H9 (cell line): ENCODE data around the gene TNIK. TPM values are rescaled to one million over a fixed set of nuclear protein-coding genes. Genes with fewer than 3 reads are reported as not detected.

ENCODE experiments used
- DNase-seq: peaks from one replicate; pipeline ENCODE4 v3.0.0-alpha.2; 2017
- H2AFZ ChIP-seq: one replicate; pipeline ENCODE4 v1.6.1; 2013; ENCODE audit warnings: mild to moderate bottlenecking, low read length, control low read depth, moderate library complexity
- H2AK5ac ChIP-seq: 2 replicates; pipeline ENCODE4 v1.6.1; 2013; ENCODE audit warnings: low read length, control low read depth, mixed read lengths; ENCODE audit not compliant: insufficient read length
- H2BK120ac ChIP-seq: one replicate; pipeline ENCODE4 v1.6.1; 2013; ENCODE audit warnings: low read depth, mild to moderate bottlenecking, low read length, control low read depth, inconsistent platforms; ENCODE audit not compliant: poor library complexity, severe bottlenecking
- H2BK12ac ChIP-seq: 2 replicates; pipeline ENCODE4 v1.6.1; 2013; ENCODE audit warnings: low read length, control low read depth, mixed read lengths, low read depth; ENCODE audit not compliant: insufficient read length
- H2BK15ac ChIP-seq: 2 replicates; pipeline ENCODE4 v1.6.1; 2013; ENCODE audit warnings: low read depth, low read length, control low read depth
- H2BK20ac ChIP-seq: one replicate; pipeline ENCODE4 v1.6.1; 2013; ENCODE audit warnings: low read depth, mild to moderate bottlenecking, low read length, control low read depth, inconsistent platforms; ENCODE audit not compliant: poor library complexity, severe bottlenecking
- H2BK5ac ChIP-seq: 2 replicates; pipeline ENCODE4 v1.6.1; 2013; ENCODE audit warnings: low read length, control low read depth, mixed read lengths; ENCODE audit not compliant: insufficient read length
- H3K14ac ChIP-seq: 2 replicates; pipeline ENCODE4 v1.6.1; 2013; ENCODE audit warnings: low read length, control low read depth; ENCODE audit not compliant: insufficient read depth
- H3K18ac ChIP-seq: 2 replicates; pipeline ENCODE4 v1.6.1; 2013; ENCODE audit warnings: low read depth, mild to moderate bottlenecking, mixed read lengths, low read length, control low read depth; ENCODE audit not compliant: insufficient read length
- H3K23ac ChIP-seq: 2 replicates; pipeline ENCODE4 v1.6.1; 2013; ENCODE audit warnings: low read length, control low read depth, mixed read lengths, low read depth; ENCODE audit not compliant: insufficient read length
- H3K23me2 ChIP-seq: 2 replicates; pipeline ENCODE4 v1.6.1; 2013; ENCODE audit warnings: low read depth, mild to moderate bottlenecking, mixed read lengths, low read length, control low read depth; ENCODE audit not compliant: insufficient read length, poor library complexity, severe bottlenecking
- H3K27ac ChIP-seq: 2 replicates; pipeline ENCODE4 v1.5.1; 2013; ENCODE audit warnings: low read length, control low read depth, mixed read lengths, low read depth; ENCODE audit not compliant: insufficient read length
- H3K27me3 ChIP-seq: 2 replicates; pipeline ENCODE4 v1.6.1; 2013; ENCODE audit warnings: low read length, control low read depth, inconsistent platforms; ENCODE audit not compliant: insufficient read depth
- H3K4ac ChIP-seq: 2 replicates; pipeline ENCODE4 v1.6.1; 2013; ENCODE audit warnings: low read depth, mild to moderate bottlenecking, control low read depth, inconsistent platforms, low read length, moderate library complexity
- H3K4me1 ChIP-seq: 2 replicates; pipeline ENCODE4 v1.6.1; 2013; ENCODE audit warnings: low read length, control low read depth, inconsistent platforms; ENCODE audit not compliant: insufficient read depth
- H3K4me2 ChIP-seq: 2 replicates; pipeline ENCODE4 v1.6.1; 2013; ENCODE audit warnings: low read length, control low read depth, mixed read lengths; ENCODE audit not compliant: insufficient read length, insufficient read depth
- H3K56ac ChIP-seq: 2 replicates; pipeline ENCODE4 v1.6.1; 2013; ENCODE audit warnings: low read depth, mild to moderate bottlenecking, mixed read lengths, low read length, control low read depth; ENCODE audit not compliant: insufficient read length
- H3K79me1 ChIP-seq: 2 replicates; pipeline ENCODE4 v1.6.1; 2013; ENCODE audit warnings: low read depth, mild to moderate bottlenecking, moderate library complexity, low read length, control low read depth, inconsistent platforms; ENCODE audit not compliant: insufficient read depth, poor library complexity, severe bottlenecking
- H3K79me2 ChIP-seq: 2 replicates; pipeline ENCODE4 v1.6.1; 2013; ENCODE audit warnings: low read length, control low read depth, inconsistent platforms; ENCODE audit not compliant: insufficient read depth
- H3K9ac ChIP-seq: 2 replicates; pipeline ENCODE4 v1.6.1; 2013; ENCODE audit warnings: low read length, control low read depth, mixed read lengths; ENCODE audit not compliant: insufficient read length; ENCODE audit errors: extremely low read depth
- H3K9me3 ChIP-seq: one replicate; pipeline ENCODE4 v1.6.1; 2013; ENCODE audit warnings: low read depth, low read length, inconsistent platforms; ENCODE audit not compliant: control insufficient read depth
- H3T11ph ChIP-seq: one replicate; pipeline ENCODE4 v1.6.1; 2013; ENCODE audit warnings: mild to moderate bottlenecking, low read length, control low read depth, inconsistent platforms
- H4K20me1 ChIP-seq: one replicate; pipeline ENCODE4 v1.6.1; 2013; ENCODE audit not compliant: control insufficient read depth, insufficient read length, insufficient read depth
- H4K5ac ChIP-seq: 2 replicates; pipeline ENCODE4 v1.6.1; 2013; ENCODE audit warnings: low read depth, mild to moderate bottlenecking, mixed read lengths, low read length, control low read depth; ENCODE audit not compliant: insufficient read length
- H4K8ac ChIP-seq: replicated peaks from 2 replicates; pipeline ENCODE4 v1.6.1; 2013; ENCODE audit warnings: low read length, control low read depth, mixed read lengths, low read depth; ENCODE audit not compliant: insufficient read length
- H4K91ac ChIP-seq: 2 replicates; pipeline ENCODE4 v1.6.1; 2013; ENCODE audit warnings: low read depth, mild to moderate bottlenecking, moderate library complexity, mixed read lengths, low read length, control low read depth; ENCODE audit not compliant: insufficient read length
- H3K27ac Mint-ChIP-seq, 3 experiments: 2 replicates in 2 of 3; 3 replicates in 1 of 3; pipeline ENCODE4 v1.8.0; 2020 to 2021; ENCODE audit warnings: mixed read lengths in 3 of 3, mild to moderate bottlenecking in 1 of 3, moderate library complexity in 1 of 3
- H3K27me3 Mint-ChIP-seq: 2 replicates; pipeline ENCODE4 v1.8.0; 2021; ENCODE audit warnings: low read depth, mild to moderate bottlenecking, moderate library complexity, mixed read lengths
- H3K36me3 Mint-ChIP-seq, 3 experiments: 2 replicates in 2 of 3; 3 replicates in 1 of 3; pipeline ENCODE4 v1.8.0; 2020 to 2021; ENCODE audit warnings: low read depth in 3 of 3, mixed read lengths in 3 of 3; ENCODE audit not compliant: insufficient read depth in 1 of 3
- H3K4me1 Mint-ChIP-seq, 2 experiments: 2 replicates each; pipeline ENCODE4 v1.8.0; 2020; ENCODE audit warnings: mixed read lengths in 2 of 2
- H3K4me3 Mint-ChIP-seq, 2 experiments: 2 replicates in 1 of 2; 3 replicates in 1 of 2; pipeline ENCODE4 v1.8.0; 2020 to 2021; ENCODE audit warnings: mild to moderate bottlenecking in 2 of 2, mixed read lengths in 2 of 2, moderate library complexity in 1 of 2
- H3K9me3 Mint-ChIP-seq, 2 experiments: 2 replicates in 1 of 2; 3 replicates in 1 of 2; pipeline ENCODE4 v1.8.0; 2020; ENCODE audit warnings: mild to moderate bottlenecking in 2 of 2, mixed read lengths in 2 of 2, moderate library complexity in 1 of 2
- WGBS: extraction: QIAGEN DNeasy Blood & Tissue Kit; methylation state at CpG from one replicate; pipeline ENCODE4 v1.1.7; 2013; ENCODE audit warnings: missing lambda C conversion rate, low lambda C conversion rate, mixed read lengths; ENCODE audit not compliant: insufficient read length; ENCODE audit errors: extremely low coverage; 5-methylcytosine and 5-hydroxymethylcytosine counted together
- total RNA-seq: library from RNA; stranded (reverse); gene quantifications from 2 replicates; pipeline ENCODE4 v1.2.1, GENCODE V29; 2021
- TF ChIP-seq, protein P1 (sequence below): fragments of 200-600 bp; sonication (generic); conservative IDR thresholded peaks from 3 replicates; pipeline ENCODE4 v1.8.0; 2021; ENCODE audit warnings: antibody characterized with exemption, mild to moderate bottlenecking

The TNIK gene
- total RNA-seq, 1 experiment from 2014 or later, result 15.9 TPM

DNA sequence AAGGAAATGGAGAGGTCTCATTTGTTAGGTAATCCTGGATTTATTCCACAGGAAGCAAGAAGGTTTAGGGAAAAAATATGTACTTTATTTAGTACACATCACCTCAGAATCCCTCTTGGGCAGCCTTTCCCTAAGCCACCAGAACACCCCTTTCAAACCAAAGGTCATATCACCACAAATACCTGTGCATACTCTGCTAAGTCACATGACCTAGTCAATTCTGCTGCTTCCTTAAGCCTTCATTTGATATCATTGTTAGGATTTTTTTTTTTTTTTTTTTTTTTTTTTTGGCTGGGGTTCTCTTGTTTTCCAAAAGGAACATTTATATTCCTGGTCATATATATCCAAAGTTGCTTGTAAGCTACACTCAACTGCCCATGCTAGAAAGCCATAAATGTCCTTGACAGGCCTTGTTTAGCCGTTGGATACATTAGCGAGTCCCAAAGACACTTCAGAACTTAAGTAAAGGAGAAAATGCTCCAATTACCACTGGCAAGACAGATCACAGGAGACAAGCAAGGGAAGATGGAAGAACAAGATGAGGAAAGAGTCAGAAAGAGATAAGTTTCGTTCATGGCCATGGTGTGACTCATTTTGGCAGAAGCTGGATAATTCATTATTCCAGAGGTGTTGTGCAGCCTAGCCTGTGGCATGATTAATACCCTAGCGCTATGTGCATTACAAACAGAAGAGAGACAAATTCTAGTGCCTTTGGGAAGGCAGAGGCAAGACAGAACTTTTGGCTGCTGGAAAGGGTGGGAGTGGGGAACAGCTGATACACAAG, 278.1 kb downstream of the TNIK start:
- Histone ChIP-seq H2BK12ac (no peak overlapping the region), H2BK120ac (no peak overlapping the region), H3K9me3 (no peaks in the 10 kb centered on the region), H3T11ph (no peak overlapping the region), H3K23ac (no peak overlapping the region), H3K18ac (no peak overlapping the region), H3K14ac (no peak overlapping the region), H4K8ac (no peak overlapping the region), H3K27me3 (no peaks in the 10 kb centered on the region), H3K4me2 (no peak overlapping the region), H3K9ac (no peak overlapping the region), H3K4ac (no peak overlapping the region), H3K79me2 (0 out of 2 replicates have a peak, but pooled peaks cover 1% of the 10 kb centered on the region), H4K91ac (no peak overlapping the region), H3K27ac (no peak overlapping the region), H3K79me1 (no peaks in the 10 kb centered on the region), H2BK20ac (no peak overlapping the region), H3K4me1 (peaks cover 5% of the 10 kb centered on the region; the same call in 1 of the 2 replicates), H2BK5ac (no peak overlapping the region), H2AK5ac (no peak overlapping the region), H2BK15ac (no peak overlapping the region), H4K20me1 (no peaks in the 10 kb centered on the region), H3K23me2 (no peaks in the 10 kb centered on the region), H2AFZ (no peak overlapping the region), H4K5ac (no peak overlapping the region), H3K56ac (no peak overlapping the region)
- Mint-ChIP-seq H3K9me3 (no peaks in the 10 kb centered on the region), H3K27ac (no peak overlapping the region), H3K4me1 (peaks cover 8 to 9% of the 10 kb centered on the region in 2 experiments), H3K27me3 (no peaks in the 10 kb centered on the region; the same call in 1 of the 2 replicates), H3K4me3 (no peak overlapping the region), H3K36me3 (peaks cover 0 to 3% (median 0%) of the 10 kb centered on the region in 3 experiments; a peak in 1 of 7 replicates)
- TF ChIP-seq, protein P1, sequence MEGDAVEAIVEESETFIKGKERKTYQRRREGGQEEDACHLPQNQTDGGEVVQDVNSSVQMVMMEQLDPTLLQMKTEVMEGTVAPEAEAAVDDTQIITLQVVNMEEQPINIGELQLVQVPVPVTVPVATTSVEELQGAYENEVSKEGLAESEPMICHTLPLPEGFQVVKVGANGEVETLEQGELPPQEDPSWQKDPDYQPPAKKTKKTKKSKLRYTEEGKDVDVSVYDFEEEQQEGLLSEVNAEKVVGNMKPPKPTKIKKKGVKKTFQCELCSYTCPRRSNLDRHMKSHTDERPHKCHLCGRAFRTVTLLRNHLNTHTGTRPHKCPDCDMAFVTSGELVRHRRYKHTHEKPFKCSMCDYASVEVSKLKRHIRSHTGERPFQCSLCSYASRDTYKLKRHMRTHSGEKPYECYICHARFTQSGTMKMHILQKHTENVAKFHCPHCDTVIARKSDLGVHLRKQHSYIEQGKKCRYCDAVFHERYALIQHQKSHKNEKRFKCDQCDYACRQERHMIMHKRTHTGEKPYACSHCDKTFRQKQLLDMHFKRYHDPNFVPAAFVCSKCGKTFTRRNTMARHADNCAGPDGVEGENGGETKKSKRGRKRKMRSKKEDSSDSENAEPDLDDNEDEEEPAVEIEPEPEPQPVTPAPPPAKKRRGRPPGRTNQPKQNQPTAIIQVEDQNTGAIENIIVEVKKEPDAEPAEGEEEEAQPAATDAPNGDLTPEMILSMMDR, result no peak
- DNase-seq, result no peak
- WGBS, result no CpG with 5 or more reads among the region's 4 CpGs
